NCI-H2029 treated with DMSO at 0.1 percent for 48 hours (cell line): ENCODE results near the gene RESP18.

Experiments used
- DNase-seq: peaks from one replicate; lab custom pipeline; 2025; lab: John Stamatoyannopoulos, UW

RESP18 gene

GRCh38 chr2:219277703-219278654 lies 54.6 kb downstream of the RESP18 start:
- DNase-seq = peak; percentile 68
